ENCODE measurements around the gene CD1B.

DNA sequence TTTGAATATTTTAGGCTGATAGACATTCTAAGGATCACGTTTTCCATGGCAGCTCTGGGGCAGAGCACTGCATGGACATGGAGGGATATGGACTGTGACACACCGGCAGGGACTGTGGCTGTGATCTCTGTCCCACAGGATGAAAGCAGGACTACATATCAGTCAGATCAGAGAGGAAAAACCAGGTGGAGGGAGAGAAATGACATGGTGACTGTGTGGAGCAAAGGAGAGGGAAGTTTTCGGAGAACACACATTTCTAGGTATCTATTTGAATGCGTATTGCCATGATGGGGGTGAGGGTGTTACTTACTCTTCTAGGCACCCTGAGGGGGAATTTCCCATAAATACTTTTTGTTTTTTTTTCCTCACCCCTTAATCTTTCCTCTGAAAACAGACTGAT lies 44.8 kb downstream of the CD1B start:
- TF ChIP-seq, protein P1, sequence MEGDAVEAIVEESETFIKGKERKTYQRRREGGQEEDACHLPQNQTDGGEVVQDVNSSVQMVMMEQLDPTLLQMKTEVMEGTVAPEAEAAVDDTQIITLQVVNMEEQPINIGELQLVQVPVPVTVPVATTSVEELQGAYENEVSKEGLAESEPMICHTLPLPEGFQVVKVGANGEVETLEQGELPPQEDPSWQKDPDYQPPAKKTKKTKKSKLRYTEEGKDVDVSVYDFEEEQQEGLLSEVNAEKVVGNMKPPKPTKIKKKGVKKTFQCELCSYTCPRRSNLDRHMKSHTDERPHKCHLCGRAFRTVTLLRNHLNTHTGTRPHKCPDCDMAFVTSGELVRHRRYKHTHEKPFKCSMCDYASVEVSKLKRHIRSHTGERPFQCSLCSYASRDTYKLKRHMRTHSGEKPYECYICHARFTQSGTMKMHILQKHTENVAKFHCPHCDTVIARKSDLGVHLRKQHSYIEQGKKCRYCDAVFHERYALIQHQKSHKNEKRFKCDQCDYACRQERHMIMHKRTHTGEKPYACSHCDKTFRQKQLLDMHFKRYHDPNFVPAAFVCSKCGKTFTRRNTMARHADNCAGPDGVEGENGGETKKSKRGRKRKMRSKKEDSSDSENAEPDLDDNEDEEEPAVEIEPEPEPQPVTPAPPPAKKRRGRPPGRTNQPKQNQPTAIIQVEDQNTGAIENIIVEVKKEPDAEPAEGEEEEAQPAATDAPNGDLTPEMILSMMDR (IDR thresholded peaks at IDR 0.05), result no peak
- no peak for TF ChIP-seq POLR2AphosphoS5 (IDR thresholded peaks at IDR 0.05; ENCODE audit: low read depth, low read length)
- TF ChIP-seq SIN3A (IDR thresholded peaks at IDR 0.05; ENCODE audit: borderline replicate concordance, insufficient read depth, low read depth, low read length), result no peak
- TF ChIP-seq, protein P2, sequence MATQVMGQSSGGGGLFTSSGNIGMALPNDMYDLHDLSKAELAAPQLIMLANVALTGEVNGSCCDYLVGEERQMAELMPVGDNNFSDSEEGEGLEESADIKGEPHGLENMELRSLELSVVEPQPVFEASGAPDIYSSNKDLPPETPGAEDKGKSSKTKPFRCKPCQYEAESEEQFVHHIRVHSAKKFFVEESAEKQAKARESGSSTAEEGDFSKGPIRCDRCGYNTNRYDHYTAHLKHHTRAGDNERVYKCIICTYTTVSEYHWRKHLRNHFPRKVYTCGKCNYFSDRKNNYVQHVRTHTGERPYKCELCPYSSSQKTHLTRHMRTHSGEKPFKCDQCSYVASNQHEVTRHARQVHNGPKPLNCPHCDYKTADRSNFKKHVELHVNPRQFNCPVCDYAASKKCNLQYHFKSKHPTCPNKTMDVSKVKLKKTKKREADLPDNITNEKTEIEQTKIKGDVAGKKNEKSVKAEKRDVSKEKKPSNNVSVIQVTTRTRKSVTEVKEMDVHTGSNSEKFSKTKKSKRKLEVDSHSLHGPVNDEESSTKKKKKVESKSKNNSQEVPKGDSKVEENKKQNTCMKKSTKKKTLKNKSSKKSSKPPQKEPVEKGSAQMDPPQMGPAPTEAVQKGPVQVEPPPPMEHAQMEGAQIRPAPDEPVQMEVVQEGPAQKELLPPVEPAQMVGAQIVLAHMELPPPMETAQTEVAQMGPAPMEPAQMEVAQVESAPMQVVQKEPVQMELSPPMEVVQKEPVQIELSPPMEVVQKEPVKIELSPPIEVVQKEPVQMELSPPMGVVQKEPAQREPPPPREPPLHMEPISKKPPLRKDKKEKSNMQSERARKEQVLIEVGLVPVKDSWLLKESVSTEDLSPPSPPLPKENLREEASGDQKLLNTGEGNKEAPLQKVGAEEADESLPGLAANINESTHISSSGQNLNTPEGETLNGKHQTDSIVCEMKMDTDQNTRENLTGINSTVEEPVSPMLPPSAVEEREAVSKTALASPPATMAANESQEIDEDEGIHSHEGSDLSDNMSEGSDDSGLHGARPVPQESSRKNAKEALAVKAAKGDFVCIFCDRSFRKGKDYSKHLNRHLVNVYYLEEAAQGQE (IDR thresholded peaks at IDR 0.05; ENCODE audit: insufficient read depth in 1 of 2, low read depth in 2 of 2, low read length in 1 of 2), result no peak
- TF ChIP-seq TCF7L2 (IDR thresholded peaks at IDR 0.05; ENCODE audit: low read depth, low read length), result no peak

All from Panc1 (cell line).